Globus pallidus (tissue), 1 donor: ENCODE results near the gene CLEC12A.
"Not testable (repeated sequence)": the region's sequence is repeated elsewhere in the genome, so short reads cannot be mapped to it uniquely, and the experiment has no call there.

Source experiments
- DNase-seq: peaks from one replicate; pipeline ENCODE4 v3.0.0-alpha.2; 2015; ENCODE audit warnings: low spot score

CLEC12A gene

DNA sequence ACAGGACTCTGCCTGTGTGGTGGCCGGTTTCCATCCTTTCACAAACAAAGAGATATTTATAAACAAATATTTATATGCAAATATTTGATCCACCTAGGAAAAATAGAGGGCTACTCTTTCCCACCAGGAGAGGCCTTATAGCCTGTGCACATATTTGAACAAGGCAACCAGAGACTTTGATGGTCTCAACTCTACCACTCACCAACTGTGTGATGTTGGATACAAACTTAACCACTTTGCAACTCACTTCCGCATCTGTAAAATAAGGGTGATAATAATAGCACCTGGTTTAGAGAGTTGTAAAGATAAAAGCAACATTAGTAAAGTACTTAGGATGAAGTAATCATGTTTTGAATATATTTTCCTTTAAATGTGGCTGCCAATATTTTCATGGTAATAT lies 1.5 kb upstream of the CLEC12A start:
- no peak for DNase-seq

DNA sequence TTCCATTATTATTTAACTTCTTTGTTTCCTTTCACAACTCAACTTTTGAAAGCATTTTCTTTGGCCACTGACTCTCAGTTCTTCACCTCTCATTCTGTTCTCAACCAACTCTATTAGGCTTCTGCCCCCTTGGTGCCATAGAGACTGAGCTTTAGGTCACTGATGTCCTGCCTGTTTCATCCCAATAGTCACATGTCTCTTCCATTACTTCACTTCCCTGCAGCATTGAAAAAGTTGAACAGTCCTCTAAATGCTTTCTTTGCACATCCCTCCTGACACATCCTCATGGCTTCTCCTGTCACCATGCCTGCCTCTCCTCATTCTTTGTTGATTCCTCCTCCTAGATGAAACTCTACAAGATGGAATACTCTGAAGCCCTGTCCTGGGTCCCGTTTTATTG lies 2.7 kb downstream of the CLEC12A start:
- no peak for DNase-seq

GRCh38 chr12:9974731-9975130 lies 3.5 kb downstream of the CLEC12A start:
- DNase-seq = not testable (repeated sequence)

- DNase-seq = no peak
Observed at GRCh38 chr12:9975614-9976013, 4.4 kb downstream of the CLEC12A start.

DNA sequence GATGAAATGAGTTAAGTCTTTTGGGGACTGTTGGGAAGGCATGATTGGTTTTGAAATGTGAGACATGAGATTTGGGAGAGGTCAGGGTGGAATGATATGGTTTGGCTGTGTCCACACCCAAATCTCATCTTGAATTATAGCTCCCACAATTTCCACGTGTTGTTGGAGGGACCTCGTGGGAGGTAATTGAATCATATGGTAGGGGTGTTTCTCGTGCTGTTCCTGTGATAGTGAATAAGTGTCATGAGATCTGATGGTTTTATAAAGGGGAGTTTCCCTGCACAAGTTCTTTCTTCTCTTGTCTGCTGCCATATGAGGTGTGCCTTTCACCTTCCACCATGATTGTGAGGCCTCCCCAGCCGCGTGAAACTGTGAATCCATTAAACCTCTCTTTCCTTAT lies 5.4 kb downstream of the CLEC12A start:
- not testable (repeated sequence) for DNase-seq

DNA sequence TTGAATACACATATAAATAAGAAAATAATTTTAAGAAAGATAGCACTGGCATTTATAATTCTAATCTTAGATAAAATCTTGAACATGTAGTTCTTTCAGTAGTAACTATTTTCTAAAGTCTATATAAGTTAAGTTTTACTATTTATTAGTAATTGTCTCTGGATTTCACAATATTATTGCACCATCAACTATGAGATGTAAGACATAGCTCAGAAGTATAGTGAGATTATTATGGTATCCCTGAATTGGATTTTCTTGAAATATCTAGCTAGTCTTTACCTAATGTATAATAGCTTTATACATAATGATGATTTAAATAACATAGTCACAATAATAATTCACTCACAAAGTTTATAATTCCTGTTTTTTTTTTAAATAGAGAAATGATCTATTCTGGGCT lies 6.7 kb downstream of the CLEC12A start:
- DNase-seq = no peak

- DNase-seq = no peak
Observed at GRCh38 chr12:9980126-9980525, 8.9 kb downstream of the CLEC12A start.

GRCh38 chr12:9991876-9992275 lies 20.7 kb downstream of the CLEC12A start:
- DNase-seq = no peak

- peak; percentile 53 for DNase-seq
Observed at GRCh38 chr12:9992296-9992695, 21.1 kb downstream of the CLEC12A start.

GRCh38 chr12:9999016-9999415 lies 27.8 kb downstream of the CLEC12A start, which contains the start of gene CLEC1B:
CLEC1B (minus strand) TSS chr12:9999121; CDS start chr12:9999100, 21 bp downstream.
- DNase-seq = no peak

DNA sequence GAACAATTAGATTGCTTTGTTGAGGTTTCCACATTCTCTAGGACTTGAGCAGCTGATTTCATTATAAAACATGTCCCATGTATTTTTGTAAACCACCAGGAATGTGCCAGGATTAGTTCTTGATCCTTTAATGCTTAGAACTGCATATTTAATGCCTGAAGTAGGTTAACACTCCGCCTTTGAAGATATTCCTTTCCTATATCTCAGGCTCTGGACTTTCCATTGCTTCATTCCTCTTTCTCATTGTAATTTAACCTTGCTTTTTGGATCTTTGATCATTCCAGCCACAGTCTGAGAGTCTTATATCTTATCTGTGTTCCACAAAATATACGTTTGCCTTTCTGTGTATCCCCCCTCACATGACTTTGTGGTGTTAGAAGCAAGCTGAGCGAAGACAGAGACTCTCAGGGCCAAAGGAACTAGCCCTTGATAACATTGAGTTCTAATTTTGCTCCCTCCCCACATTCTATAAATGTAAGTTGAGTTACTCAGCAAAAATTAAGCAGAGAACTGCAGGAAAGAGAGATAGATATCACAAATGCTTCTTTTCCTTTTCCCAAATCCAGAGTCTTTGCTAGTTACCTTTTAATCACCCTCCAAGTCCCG lies 30.1 kb downstream of the CLEC12A start:
- no peak for DNase-seq

GRCh38 chr12:10012630-10013330 lies 41.6 kb downstream of the CLEC12A start:
- peak; percentile 64 for DNase-seq

DNA sequence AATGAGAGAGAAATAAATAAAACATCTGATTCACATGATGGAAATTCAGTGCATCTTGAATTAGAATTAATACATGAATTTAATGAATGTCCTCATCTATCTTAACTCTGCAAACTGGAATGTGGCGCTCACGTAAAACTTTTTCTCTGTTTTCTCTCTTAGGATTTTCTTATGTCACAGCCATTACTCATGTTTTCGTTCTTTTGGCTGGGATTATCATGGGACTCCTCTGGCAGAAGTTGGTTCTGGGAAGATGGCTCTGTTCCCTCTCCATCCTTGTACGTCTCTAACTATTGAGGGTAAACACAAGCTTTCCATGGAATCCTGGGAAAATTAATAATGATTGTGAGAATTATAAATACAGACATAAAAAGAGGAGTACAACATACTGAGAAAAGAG lies 44.2 kb downstream of the CLEC12A start:
- no peak for DNase-seq

GRCh38 chr12:10016881-10017280 lies 45.7 kb downstream of the CLEC12A start:
- no peak for DNase-seq

- DNase-seq = no peak
Observed at GRCh38 chr12:10018386-10018785, 47.2 kb downstream of the CLEC12A start.

DNA sequence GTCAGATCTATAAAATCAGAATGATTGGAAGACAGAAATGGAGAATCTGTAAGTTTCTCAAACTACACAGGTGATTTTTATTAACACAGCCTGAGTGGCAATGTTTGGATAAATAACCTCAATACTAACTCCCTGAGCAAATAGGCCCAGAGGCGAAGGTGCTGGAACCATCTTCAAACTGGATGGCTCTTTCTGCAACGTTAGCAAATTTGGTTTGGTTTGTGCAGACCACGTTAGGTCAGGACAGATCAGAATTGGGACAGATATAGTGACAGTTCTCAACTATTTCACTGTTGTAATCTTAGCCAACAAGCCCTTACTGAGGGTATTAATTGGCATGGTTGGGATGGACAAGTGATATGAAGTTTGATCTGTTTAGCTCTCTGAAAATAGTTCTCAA lies 50.1 kb downstream of the CLEC12A start:
- no peak for DNase-seq

DNA sequence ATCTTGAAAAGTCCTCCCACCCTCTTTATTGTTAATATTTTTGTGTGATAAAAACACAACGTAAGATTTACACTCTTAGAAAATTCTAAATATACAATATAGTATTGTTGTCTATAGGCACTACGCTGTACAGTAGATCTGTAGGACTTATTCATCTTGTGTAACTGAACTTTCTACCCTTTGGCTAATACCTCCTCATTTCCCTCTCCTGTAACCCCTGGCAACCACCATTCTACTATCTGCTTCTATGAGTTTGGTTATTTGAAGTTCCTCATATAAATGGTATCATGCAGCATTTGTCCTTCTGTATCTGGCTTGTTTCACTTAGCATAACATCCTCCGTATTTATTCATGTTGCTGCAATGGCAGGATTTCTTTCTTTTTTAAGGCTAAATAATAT lies 54.0 kb downstream of the CLEC12A start:
- DNase-seq = no peak

- DNase-seq = not testable (repeated sequence)
Observed at GRCh38 chr12:10026666-10027065, 55.5 kb downstream of the CLEC12A start.

DNA sequence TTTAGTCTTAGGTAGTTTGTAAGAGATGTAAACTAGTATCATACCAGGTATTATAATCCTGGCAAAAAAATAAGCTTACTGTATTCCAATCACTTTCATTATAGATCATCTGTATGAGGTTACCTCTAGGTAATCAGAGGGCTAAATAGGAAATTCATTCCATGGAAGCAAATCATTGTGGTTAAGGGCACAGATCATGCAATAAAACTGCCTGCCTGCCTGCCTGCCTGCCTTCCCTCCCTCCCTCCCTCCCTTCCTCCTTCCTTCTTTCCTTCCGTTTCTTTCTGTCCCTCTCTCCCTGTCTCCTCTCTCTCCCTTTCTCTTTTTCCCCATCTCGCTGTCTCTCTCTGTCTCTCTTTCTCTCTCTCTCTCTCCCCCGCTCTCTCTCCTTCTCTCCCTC lies 56.1 kb downstream of the CLEC12A start:
- no peak for DNase-seq

DNA sequence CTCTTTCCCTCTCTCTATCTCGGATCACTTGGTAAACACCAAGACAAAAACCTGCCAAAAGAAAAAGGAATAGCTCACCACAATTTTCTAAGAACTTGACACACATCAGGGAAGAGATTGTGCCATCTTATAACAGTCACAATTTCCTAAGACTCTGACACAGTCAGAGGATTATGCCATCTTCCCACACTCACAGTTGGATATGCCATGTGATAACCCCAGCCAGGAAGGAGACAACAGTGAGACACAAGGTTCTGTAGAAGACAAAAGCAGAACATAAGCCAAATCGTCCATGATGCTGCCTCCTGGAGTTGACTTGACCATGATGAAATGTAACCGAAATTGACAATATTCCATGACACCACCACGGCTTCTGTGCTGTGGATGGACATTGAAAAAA lies 56.5 kb downstream of the CLEC12A start:
- no peak for DNase-seq

DNA sequence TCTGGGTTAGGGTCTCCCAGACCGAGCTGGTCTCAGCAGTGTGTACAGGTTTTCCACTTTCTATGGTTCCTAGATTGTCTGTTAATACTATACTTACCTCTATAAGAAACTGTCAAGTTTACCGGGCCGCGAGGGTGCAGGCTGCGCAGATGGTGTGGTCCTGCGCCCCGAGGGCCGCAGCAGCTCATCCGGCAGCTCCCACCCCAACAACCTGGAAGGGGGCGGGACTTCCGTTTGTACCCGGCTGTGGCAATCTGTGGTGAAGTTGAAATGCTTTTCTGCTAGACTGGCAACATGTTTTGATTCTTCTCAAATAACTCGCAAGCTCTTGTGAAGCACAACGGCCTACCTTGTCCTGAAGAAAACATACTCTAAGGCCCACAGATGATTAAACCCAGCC lies 59.2 kb downstream of the CLEC12A start, which contains the start of gene CLEC9A:
TSS of gene CLEC9A (plus strand) at position 237 of the 400 bp plus-strand sequence. CDS start 22,006 bp downstream, outside the sequence.
- no peak for DNase-seq

- DNase-seq = no peak
Observed at GRCh38 chr12:10031321-10031720, 60.1 kb downstream of the CLEC12A start.

DNA sequence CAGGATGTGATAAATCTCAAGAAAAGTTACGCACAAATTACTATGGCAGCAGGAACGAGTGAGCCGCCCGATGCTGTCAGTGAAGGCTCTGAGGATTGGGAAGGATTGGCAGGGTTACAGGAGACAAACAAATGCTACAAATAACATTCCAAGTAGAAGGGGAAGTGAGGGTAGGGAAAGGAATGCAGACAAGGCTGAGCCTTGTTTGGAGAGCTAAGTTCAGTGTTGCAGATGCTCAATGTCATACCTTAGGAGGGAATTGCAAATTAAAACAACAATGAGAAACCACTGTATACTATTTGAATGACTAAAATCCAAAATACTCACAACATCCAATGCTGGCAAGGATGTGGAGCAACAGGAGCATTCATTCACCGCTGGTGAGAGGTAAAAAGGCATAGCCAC lies 60.6 kb downstream of the CLEC12A start:
- no peak for DNase-seq
